Measurements from ENCODE around the gene TMEM117. TPM values are rescaled to one million over a fixed set of nuclear protein-coding genes. Genes with fewer than 3 reads are reported as not detected.

TMEM117 gene
- total RNA-seq, 4 donors from 2014 or later: 15.8 to 42.2 (median 24.0) TPM

DNA sequence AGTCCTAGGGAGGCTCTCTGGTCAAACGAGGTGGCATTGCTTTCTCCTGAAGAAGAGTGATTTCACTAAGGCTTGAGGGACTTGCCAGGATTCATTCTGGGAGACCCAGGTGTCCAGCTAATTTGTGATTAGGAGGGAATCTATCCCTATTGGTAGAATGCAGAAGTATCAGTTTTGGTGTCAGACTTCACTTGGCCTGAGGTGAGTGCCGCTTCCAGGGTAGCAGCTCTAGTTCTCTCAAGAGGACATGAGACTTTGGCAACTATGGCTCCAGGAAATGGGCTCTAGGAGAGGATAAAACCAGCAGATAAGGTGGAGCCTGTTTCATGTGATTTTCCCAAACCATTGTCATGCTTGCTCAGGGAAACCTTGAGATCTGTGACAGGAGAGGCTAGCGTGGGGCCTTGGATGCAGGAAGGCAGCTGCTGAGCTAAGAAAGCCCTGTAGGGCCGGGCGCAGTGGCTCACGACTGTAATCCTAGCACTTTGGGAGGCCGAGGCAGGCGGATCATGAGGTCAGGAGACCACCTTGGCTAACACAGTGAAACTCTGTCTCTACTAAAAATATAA is 11.6 kb upstream of the TMEM117 start:
- no peaks in the 10 kb centered on the region for H3K4me1 ChIP-seq
- H3K27ac ChIP-seq: no peak overlapping the region
- no peak for DNase-seq
- no peaks in the 10 kb centered on the region for H3K36me3 ChIP-seq
- H3K27me3 ChIP-seq: no peaks in the 10 kb centered on the region
- WGBS, 2 donors: 88 to 89% methylated on average over 8 of the region's 8 CpGs
- H3K9me3 ChIP-seq: no peaks in the 10 kb centered on the region
- H3K4me3 ChIP-seq: no peak overlapping the region
- no peak for TF ChIP-seq POLR2A (IDR thresholded peaks at IDR 0.05)
- TF ChIP-seq, protein P1, sequence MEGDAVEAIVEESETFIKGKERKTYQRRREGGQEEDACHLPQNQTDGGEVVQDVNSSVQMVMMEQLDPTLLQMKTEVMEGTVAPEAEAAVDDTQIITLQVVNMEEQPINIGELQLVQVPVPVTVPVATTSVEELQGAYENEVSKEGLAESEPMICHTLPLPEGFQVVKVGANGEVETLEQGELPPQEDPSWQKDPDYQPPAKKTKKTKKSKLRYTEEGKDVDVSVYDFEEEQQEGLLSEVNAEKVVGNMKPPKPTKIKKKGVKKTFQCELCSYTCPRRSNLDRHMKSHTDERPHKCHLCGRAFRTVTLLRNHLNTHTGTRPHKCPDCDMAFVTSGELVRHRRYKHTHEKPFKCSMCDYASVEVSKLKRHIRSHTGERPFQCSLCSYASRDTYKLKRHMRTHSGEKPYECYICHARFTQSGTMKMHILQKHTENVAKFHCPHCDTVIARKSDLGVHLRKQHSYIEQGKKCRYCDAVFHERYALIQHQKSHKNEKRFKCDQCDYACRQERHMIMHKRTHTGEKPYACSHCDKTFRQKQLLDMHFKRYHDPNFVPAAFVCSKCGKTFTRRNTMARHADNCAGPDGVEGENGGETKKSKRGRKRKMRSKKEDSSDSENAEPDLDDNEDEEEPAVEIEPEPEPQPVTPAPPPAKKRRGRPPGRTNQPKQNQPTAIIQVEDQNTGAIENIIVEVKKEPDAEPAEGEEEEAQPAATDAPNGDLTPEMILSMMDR (IDR thresholded peaks at IDR 0.05): no peak
- intact Hi-C loops (cut with DNase I): no loop called here

DNA sequence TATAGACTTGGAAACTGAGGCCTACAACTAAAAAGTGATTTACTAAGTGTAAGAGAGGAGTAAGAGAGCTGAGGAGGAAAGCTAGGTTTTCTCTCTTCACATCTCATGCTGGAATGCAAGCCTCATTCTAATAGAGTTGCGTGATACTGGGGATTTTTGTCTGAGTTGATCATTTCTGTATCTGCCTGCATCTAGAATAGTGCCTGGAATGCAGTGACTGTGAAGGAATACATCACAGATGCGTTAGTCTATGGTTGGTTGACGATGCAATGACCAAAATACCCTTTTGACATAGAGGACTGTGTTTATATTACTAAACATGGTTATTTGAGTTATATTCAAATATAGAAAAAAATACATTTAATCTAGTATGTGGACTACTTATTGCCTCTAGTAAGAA is 9.2 kb upstream of the TMEM117 start:
- Histone ChIP-seq H3K9me3 (no peaks in the 10 kb centered on the region), H3K4me1 (no peaks in the 10 kb centered on the region), H3K27me3 (no peaks in the 10 kb centered on the region), H3K4me3 (no peak overlapping the region), H3K27ac (no peak overlapping the region), H3K36me3 (no peaks in the 10 kb centered on the region)
- intact Hi-C loops (cut with DNase I): no loop called here
- 77 to 91% methylated on average over 3 of the region's 3 CpGs for WGBS, 2 donors
- no peak for DNase-seq
- TF ChIP-seq, protein P1 (IDR thresholded peaks at IDR 0.05): no peak
- no peak for TF ChIP-seq POLR2A (IDR thresholded peaks at IDR 0.05)

DNA sequence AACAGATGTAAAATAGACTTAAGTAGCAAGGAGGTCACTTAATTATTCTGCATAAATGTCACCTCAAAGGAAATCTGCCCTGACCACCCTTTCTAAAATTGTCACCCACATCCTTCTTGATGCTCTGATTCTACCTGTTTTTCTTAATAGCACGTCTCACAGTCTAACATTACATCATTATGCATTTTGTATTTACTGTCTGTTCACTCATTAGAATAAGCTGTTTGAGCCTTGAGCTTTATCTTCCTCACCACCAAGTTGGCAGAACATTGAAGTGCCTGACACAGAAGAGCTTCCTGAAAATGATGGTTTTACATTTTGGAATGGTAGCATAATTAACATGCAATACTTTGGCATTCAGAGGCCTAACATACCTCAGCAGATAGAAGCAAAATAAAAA is 8.8 kb upstream of the TMEM117 start:
- TF ChIP-seq, protein P1 (IDR thresholded peaks at IDR 0.05): no peak
- TF ChIP-seq POLR2A (IDR thresholded peaks at IDR 0.05): no peak
- intact Hi-C loops (cut with DNase I): no loop called here
- no peak overlapping the region for H3K27ac ChIP-seq
- H3K4me1 ChIP-seq: no peaks in the 10 kb centered on the region
- H3K9me3 ChIP-seq: no peaks in the 10 kb centered on the region
- no peaks in the 10 kb centered on the region for H3K27me3 ChIP-seq
- 50 to 73% methylated on average over 1 of the region's 1 CpG for WGBS, 2 donors
- no peak overlapping the region for H3K4me3 ChIP-seq
- no peak for DNase-seq
- H3K36me3 ChIP-seq: no peaks in the 10 kb centered on the region

DNA sequence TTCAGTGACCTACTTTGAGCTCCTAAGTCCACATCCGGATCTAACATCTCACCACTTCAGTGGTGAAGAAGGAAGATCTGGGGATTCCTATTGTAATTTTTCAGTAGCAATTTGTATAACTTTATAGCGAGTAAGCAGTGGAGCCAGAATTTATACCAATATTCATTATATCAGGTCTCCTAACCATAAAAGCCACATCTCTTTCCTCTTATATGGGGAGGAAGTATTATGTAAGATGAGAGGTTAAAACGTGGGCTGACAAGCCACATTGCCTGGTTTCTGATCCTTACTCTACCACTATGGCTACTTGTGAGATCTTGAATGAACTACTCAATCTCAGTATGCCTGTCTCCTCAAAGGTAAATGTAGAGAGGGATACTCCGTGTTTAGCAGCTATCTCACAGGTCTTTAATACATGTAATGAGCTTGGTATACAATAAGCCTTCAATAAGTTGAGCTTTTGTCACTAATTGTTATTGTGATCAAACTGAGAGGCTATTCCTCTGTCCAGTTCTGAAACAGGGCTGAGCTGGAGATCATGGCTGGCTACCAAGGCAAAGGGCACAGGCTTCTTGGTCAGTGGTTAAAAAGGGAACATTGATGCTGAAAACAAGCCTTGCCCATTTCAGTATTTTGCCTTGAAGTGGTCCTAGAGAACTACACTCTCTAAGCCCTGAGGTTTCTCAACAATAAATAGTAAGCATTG is 3.3 kb upstream of the TMEM117 start:
- Histone ChIP-seq H3K4me1 (peaks cover 3 to 22% (median 11%) of the 10 kb centered on the region in 3 donors), H3K27ac (no peak overlapping the region), H3K4me3 (no peak overlapping the region), H3K9me3 (no peaks in the 10 kb centered on the region), H3K36me3 (no peaks in the 10 kb centered on the region), H3K27me3 (no peaks in the 10 kb centered on the region)
- intact Hi-C loops (cut with DNase I): no loop called here
- TF ChIP-seq POLR2A (IDR thresholded peaks at IDR 0.05): no peak
- TF ChIP-seq, protein P1 (IDR thresholded peaks at IDR 0.05): no peak
- 59 to 64% methylated on average over 4 of the region's 4 CpGs for WGBS, 2 donors
- no peak for DNase-seq

DNA sequence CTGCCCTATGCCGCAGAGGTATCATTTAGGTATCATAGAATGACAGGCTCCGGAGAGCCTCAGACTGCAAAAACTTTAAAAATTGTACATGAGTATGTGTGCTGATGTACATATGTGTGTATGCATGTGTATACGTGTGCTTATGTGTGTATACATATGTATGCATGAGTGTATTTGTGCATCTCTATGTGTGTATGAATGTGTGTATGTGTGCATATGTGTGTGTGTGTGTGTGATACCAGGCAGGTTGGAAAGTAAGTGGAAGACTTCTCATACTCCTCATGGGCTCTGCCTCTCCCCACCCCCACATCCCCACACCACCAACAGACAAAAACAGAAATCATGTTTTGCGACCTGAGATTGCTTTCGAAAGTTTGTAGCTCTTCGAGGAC is 621 bp upstream of the TMEM117 start:
- no peaks in the 10 kb centered on the region for H3K9me3 ChIP-seq
- H3K4me1 ChIP-seq: peaks cover 3 to 26% (median 11%) of the 10 kb centered on the region in 3 donors
- H3K27me3 ChIP-seq: no peaks in the 10 kb centered on the region
- H3K27ac ChIP-seq: peak overlapping the region; percentile 94 to 99 (median 94)
- H3K4me3 ChIP-seq: peak overlapping the region; percentile 67 to 98 (median 72)
- intact Hi-C loops (cut with DNase I): no loop called here
- 41 to 59% methylated on average over 4 to 6 of the region's 6 CpGs for WGBS, 2 donors
- no peak for DNase-seq
- TF ChIP-seq POLR2A (IDR thresholded peaks at IDR 0.05): no peak
- TF ChIP-seq, protein P1 (IDR thresholded peaks at IDR 0.05): no peak
- no peaks in the 10 kb centered on the region for H3K36me3 ChIP-seq

All from esophagus squamous epithelium (tissue), 5 donors.